DMS114 treated with DMSO at 0.1 percent for 48 hours (cell line): ENCODE measurements around the gene RAD51B.
"Not testable (repeated sequence)": the region's sequence is repeated elsewhere in the genome, so short reads cannot be mapped to it uniquely, and the experiment has no call there.

ENCODE experiments used
- DNase-seq: peaks from one replicate; lab custom pipeline; 2025; ENCODE audit not compliant: unreplicated experiment; lab: John Stamatoyannopoulos, UW

RAD51B gene

GRCh38 chr14:68749487-68750475 lies 930.2 kb downstream of the RAD51B start:
- no peak for DNase-seq

DNA sequence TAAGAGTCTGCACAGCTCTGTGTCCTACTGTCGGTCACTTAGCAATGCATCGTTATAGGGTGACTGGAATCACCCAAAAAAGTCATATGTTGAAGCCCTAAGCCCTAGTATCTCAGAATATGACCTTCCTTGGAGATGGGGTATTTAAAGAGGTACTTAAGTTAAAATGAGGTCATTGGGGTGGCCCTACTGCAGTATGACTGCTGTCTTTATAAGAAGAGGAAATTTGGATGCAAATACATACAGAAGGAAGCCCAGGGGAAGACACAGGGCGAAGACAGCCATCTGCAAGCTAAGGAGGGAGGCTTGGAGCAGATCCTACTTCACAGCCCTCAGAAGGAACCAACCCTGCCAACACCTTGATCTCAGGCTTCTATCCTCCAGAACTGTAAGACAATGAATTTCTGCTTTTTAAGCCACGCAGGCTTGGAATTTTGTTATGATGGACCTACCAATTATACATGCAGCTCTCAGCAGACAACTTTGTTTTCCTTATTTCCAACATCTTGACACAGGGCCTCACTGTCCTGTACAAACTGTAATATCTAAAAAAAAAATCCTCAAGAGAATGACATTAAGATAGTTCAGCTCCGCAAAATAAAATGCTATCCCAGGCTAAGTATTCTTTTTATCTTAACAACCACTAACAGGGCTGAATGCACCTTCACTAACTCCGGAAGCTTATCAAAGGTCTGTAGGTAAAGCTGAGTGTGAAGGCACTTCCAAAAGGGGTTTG lies 932.9 kb downstream of the RAD51B start:
- DNase-seq: no peak

DNA sequence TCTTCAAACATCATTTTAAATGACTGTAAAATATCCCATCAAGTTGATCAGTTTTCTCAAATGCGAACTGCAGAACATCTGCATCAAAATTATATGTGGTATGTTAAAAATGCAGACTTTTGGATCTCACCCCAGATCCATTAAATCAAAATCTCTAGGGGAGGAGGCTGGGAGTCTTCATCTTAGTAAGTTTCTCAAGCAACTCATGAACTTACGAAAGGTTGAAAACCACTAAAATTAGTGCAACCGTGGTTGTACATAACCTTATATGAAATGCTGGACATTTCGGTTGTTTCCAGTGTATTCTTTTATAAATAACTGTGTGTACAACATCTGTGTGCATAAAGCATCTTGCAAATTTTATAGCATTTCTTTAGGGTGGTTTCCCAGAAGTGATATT lies 934.1 kb downstream of the RAD51B start:
- no peak for DNase-seq

GRCh38 chr14:68755016-68755353 lies 935.4 kb downstream of the RAD51B start:
- DNase-seq: no peak

DNA sequence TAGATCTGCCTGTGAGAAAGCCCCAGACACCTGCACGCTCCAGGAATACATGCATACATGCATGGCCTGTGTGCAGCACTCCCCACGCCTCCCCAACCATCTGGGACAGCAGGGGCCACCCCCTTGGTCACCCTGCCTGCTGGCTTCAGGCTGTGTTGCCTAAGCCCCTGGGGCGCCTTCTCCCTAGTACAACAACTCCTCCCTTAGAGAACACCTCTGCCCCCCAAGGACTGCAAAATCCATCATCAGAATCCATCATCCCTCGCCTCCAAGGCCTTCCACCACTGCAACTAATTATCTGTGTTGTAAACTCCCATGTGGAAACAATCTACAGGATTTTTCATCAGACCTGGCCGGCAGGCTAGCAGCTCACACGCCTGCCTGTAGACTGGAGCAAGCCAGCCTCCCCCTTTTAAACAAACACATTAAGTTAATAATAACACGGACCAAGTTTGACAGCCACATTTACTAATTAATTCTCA lies 936.5 kb downstream of the RAD51B start:
- DNase-seq: no peak

DNA sequence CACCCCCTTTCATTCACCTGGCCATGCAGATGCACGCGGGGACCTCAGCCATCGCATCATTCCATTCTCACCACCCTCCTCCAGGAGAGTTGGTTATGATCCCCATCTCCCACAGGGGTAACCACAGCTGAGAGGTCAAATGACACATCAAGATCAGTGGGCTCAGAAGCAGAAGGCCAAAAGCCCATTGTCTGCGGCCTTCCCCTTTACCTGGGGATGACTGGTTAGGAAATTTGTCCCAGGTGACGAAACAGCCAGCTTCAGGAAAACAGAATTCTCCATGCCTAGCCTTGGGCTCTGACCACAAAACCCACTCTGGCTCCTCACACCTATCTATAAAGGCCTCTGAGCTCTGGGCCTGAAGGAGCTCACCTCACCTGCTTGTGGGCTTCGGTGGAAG lies 937.2 kb downstream of the RAD51B start:
- DNase-seq: no peak

GRCh38 chr14:68757618-68758081 lies 938.1 kb downstream of the RAD51B start:
- DNase-seq: no peak

DNA sequence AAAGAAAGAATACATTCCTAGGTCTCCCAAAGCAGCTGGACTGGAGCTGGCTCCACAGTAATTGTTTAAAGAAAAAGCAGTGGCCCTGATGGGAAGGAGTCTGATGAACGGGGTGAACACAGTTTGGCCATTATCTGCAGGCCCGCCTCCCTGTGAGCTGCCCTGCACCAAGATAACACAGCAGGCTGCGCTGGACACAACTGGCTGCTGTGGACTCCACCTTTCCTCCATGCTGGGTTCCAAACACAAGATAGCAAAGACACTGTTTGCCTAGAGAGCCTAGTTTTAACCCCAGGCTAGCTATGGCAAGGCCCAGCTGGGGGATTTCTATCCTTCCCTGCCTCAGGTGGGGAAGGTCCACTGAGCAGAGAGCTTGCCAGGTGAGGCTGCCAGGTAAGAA lies 938.7 kb downstream of the RAD51B start:
- no peak for DNase-seq

- DNase-seq: no peak
Observed at GRCh38 chr14:68759017-68759560, 939.5 kb downstream of the RAD51B start.

- DNase-seq: no peak
Observed at GRCh38 chr14:68759937-68760336, 940.4 kb downstream of the RAD51B start.

GRCh38 chr14:68760761-68761160 lies 941.2 kb downstream of the RAD51B start:
- DNase-seq: no peak

DNA sequence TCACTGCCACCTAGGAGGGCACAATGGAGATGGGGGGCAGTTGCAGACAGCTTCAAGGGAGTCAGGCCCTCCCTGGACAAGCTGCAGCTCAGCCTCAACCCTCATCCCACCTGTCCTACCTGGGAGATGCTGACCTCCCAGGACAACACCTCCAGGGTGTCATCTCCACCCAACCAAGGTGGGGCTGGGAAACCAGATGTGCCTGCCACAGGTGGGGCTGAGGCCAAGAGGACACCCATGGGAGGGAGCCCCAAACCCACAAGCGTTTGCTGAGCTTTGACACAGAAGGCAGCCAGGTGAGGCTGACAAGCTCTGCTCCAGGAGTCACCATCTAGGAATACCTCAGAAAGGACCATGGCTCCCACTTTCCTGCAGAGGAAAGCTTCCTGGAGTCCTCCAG lies 941.8 kb downstream of the RAD51B start:
- DNase-seq: no peak

- no peak for DNase-seq
Observed at GRCh38 chr14:68762953-68763764, 943.6 kb downstream of the RAD51B start.

DNA sequence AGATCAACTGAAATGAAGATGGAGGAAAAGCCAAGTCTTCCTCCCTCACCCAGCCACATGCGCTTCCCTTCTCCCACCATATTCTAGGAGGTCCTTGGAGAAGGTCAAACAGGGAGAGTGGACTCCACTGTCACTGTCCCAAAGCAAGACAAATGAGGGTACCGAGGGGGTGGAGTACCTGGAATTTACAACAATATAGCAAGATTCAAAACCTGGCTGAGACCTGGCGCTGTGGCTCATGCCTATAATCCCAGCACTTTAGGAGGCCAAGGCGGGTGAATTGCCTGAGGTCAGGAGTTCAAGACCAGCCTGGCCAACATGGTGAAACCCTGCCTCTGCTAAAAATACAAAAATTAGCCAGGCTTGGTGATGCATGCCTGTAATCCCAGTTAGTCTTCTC lies 944.3 kb downstream of the RAD51B start:
- not testable (repeated sequence) for DNase-seq

DNA sequence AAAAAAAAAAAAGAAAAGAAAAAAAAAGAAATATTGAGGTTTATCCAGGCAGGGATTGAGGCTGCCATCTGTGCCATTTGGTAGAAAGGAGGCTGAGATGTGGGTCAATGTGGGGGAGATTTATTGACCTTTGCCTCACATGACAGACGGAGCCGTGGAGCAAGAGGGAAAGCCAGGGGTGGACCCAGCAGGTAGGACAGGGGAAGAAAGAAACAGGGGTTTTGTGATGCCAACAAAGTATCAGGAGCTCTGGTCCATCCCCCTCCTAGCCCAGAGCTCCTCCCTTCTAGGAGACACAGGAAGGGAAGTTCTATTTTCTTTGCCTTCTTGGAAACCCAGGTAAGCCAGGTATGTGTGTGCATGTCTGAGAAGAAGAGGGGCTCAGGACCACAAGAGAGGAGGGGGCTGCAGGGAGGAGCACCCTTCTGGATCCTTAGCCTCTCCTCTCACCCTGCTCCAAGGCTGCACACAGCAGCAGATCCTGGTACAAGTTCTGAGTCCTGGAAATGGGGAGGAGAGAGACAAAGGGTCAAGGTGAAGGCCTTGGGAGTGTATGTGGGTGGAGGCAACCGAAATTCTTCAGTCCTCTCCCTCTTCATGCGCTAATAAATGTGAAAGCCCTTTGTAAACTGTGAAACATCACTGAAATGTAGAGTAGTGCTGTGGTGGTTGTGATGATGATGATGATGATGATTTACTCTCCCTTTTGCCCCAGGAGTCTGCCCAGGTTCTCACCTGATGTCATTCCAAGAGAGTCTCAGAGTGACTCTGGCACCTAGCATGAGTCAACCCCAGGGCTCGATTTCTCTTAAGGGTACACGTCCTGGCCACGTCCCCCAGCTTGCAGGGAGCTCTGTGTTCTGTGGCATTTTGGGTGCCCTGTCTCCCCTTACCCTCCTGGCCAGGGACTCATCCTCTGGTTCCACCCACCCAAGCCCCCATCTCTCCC lies 947.0 kb downstream of the RAD51B start:
- DNase-seq: no peak

GRCh38 chr14:68767248-68767645 lies 947.7 kb downstream of the RAD51B start:
- no peak for DNase-seq

GRCh38 chr14:68768316-68768715 lies 948.7 kb downstream of the RAD51B start:
- DNase-seq: no peak

GRCh38 chr14:68770051-68770450 lies 950.5 kb downstream of the RAD51B start:
- DNase-seq: no peak

DNA sequence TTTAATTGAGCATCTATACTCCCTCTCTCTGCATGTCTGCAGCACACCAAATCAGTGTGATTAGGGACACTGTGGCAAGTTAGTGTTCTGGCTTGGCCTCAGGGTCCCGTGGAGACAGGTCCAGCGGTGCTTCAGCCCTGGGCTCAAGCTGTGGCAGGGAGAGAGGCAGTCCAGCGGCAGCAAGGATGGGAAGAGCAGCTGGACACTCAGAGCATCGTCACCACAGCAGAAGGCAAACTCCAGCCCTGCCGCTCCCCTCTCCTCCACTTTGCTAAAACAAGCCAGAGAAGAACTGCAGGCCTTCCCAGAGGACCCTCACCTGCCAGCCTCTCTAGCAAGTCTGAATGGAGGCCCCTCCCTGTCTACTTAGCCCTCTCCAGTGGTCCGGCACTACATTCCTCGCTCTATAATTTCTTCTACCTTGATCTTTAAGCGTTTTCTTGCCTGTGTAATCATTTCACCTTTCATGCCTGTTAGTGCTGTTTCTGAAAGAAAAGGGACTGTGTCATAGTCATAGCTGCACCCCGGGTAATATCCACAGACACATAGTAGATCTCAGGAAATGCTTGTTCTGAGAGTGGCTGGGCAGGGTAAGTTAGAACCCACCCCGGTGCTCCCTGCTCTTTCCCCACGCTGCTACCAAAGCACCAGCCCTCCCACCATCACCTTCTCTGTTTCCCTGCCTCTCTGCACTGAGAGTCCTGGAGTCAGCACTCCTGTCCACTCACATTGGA lies 951.1 kb downstream of the RAD51B start:
- no peak for DNase-seq
